Motor neuron (in vitro differentiated cells): ENCODE results near the gene SPCS3. TPM values are rescaled to one million over a fixed set of nuclear protein-coding genes. Genes with fewer than 3 reads are reported as not detected.
"Not testable (repeated sequence)": the region's sequence is repeated elsewhere in the genome, so short reads cannot be mapped to it uniquely, and the experiment has no call there.

ENCODE experiments used
- ATAC-seq, 8 experiments: fragments of 200-7000 bp; cut with Tn5 transposase; replicated peaks in 6 of 8; 2 replicates each; pipeline ENCODE4 v1.8.0; 2021; ENCODE audit warnings: mild to moderate bottlenecking in 8 of 8, moderate library complexity in 8 of 8
- H3K27ac ChIP-seq, 2 donors: fragments of 250-450 bp; sonication (Bioruptor Pico); 2 replicates each; pipeline ENCODE4 v1.9.0; 2021; ENCODE audit warnings: antibody characterized with exemption in 2 of 2, mild to moderate bottlenecking in 2 of 2, moderate library complexity in 1 of 2
- H3K4me1 ChIP-seq, 2 donors: fragments of 250-450 bp; sonication (Bioruptor Pico); replicated peaks in 1 of 2; 2 replicates each; pipeline ENCODE4 v1.6.1; 2021; ENCODE audit warnings: antibody characterized with exemption in 2 of 2, mild to moderate bottlenecking in 2 of 2, moderate library complexity in 1 of 2
- H3K4me3 ChIP-seq, 5 donors: fragments of 250-450 bp; sonication (Bioruptor Pico); 2 replicates each; pipeline ENCODE4 v1.9.0; 2021; ENCODE audit warnings: antibody characterized with exemption in 5 of 5, mild to moderate bottlenecking in 5 of 5, moderate library complexity in 4 of 5
- WGBS, 10 experiments: fragments of 450-650 bp; shearing (Covaris generic); methylation state at CpG; one replicate each; pipeline ENCODE4 v1.0.0; 2022; 5-methylcytosine and 5-hydroxymethylcytosine counted together
- in situ Hi-C, 9 experiments: fragments of 400-800 bp; cut with MboI; loops; one replicate each; pipeline ENCODE4 v1.15.0; 2021; ENCODE audit warnings: low sequenced_read_pairs in 9 of 9, low pct_unique_long_range_greater_than_20kb in 2 of 9; ENCODE audit not compliant: unreplicated experiment in 9 of 9
- total RNA-seq, 8 experiments: library from RNA; unstranded; fragments of 300-600 nt; gene quantifications; 2 replicates each; pipeline versions ENCODE4 v1.2.3 to v1.2.4, GENCODE V29; 2022

SPCS3 gene
- total RNA-seq, 8 experiments from 2014 or later, result 46.2 to 83.5 (median 58.5) TPM

DNA sequence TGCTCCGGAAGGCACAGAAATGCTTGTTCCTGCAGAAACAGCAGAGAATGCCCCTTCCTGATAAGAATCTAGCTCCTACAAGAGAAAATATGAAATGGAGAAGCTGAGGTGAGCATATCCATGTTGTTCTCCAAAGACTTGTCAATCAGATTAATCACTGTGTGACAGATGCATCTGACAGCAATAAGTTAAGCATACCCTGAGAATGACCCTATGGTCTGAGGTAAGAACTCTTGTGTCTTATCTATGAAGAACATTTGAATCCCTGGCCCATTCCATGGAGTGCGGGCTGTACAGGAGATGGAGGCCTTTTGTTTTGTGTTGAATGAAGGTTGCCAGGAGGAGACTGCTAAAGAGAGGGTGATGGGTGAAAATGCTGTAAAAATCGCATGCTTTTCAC, 29.2 kb upstream of the SPCS3 start:
- in situ Hi-C loops, result no loop called here
- no peak for ATAC-seq
- 80 to 100% (median 93%) methylated on average over 1 to 3 of the region's 3 CpGs for WGBS, 10 experiments
- Histone ChIP-seq H3K27ac (no peak overlapping the region), H3K4me3 (no peak overlapping the region), H3K4me1 (no peaks in the 10 kb centered on the region)

DNA sequence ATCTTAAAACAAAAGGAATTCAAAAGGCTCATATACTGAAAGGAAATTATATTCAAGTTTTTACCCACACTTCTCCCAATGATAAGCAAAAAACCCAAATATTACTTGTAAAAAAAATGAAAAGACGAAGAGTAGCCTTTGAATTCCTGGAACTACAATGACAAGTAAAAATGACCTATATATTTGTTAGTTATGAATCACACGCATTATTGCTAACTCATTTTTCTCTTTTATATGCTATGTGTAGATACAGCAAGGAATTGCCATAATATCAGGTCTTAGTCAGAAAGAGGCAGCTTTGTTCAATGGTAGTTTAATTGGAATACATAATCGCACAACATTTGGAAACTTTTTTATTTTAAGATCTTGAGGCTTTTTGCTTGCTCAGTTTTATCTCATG, 28.0 kb upstream of the SPCS3 start:
- no peak for ATAC-seq
- Histone ChIP-seq H3K4me3 (no peak overlapping the region), H3K4me1 (no peaks in the 10 kb centered on the region), H3K27ac (no peak overlapping the region)
- 71 to 100% (median 91%) methylated on average over 1 to 3 of the region's 3 CpGs; no CpG with 5 or more reads in 1 of the 10 experiments for WGBS, 10 experiments
- in situ Hi-C loops, result no loop called here

DNA sequence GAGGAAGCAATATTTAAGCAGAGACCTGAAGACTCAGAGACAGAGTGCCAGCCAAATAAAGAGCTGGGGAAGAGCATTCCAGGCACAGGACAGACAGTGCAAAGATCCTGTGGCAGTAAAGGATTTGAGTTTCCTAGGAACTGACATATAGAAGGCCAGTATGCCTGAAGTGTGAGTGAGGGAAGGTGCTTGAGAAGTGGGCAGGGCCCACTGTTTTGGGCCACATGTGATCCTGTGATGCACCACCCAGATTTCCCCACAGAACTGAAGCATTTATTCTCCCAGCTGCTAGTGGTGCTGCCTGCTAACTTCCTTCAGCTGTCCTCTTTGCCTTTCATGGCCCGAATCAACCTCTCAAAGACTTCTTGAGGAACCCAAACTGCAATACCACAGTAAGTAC, 26.8 kb upstream of the SPCS3 start:
- Histone ChIP-seq H3K4me1 (no peaks in the 10 kb centered on the region), H3K4me3 (no peak overlapping the region), H3K27ac (no peak overlapping the region)
- ATAC-seq, result peak in 1 of 8 experiments; percentile 71
- in situ Hi-C loops, result no loop called here
- 60 to 83% (median 80%) methylated on average over 1 of the region's 1 CpG; no CpG with 5 or more reads in 7 of the 10 experiments for WGBS, 10 experiments

GRCh38 chr4:176293660-176294059, 26.1 kb upstream of the SPCS3 start:
- no peak overlapping the region for H3K27ac ChIP-seq
- H3K4me3 ChIP-seq, result no peak overlapping the region
- no peak for ATAC-seq
- H3K4me1 ChIP-seq, result no peaks in the 10 kb centered on the region
- in situ Hi-C loops, result no loop called here
- 40 to 100% (median 100%) methylated on average over 1 of the region's 1 CpG; no CpG with 5 or more reads in 1 of the 10 experiments for WGBS, 10 experiments

- ATAC-seq, result not testable (repeated sequence)
These were observed 23.9 kb upstream of the SPCS3 start for GRCh38 chr4:176295907-176296306.

DNA sequence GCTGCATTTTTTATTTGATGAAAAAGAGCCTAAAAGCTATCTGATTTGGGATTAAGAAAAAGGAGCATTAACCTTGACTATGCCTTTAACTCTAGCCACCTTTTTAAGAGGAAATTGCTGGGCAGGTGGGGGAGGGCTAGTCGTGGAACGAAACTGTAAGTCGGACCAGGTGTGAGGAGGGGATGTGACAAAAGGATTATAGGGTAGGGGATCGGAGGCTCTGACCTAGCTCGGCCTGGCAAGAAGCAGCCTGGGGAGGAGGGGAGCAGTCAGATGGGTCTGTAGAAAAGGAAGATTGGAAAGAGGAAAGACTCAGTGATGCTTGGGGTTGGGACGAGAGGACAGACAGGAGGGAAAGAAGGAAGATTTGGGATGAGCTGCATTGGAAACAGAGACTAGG, 21.1 kb upstream of the SPCS3 start:
- Histone ChIP-seq H3K4me3 (no peak overlapping the region), H3K4me1 (no peaks in the 10 kb centered on the region), H3K27ac (no peak overlapping the region)
- 4 to 100% (median 86%) methylated on average over 1 to 6 of the region's 6 CpGs for WGBS, 10 experiments
- in situ Hi-C loops, result no loop called here
- no peak for ATAC-seq

More at GRCh38 chr4:176295907-176296306, 23.9 kb upstream of the SPCS3 start:
- H3K4me3 ChIP-seq, H3K27ac ChIP-seq, H3K4me1 ChIP-seq, in situ Hi-C loops: not testable (repeated sequence)
- 0 to 86% (median 69%) methylated on average over 1 to 5 of the region's 5 CpGs; no CpG with 5 or more reads in 3 of the 10 experiments for WGBS, 10 experiments

- WGBS, 10 experiments, result 100% methylated on average over 1 to 2 of the region's 9 CpGs; no CpG with 5 or more reads in 7 of the 10 experiments
- ATAC-seq, result no peak
- Histone ChIP-seq H3K4me3 (no peak overlapping the region), H3K27ac (no peak overlapping the region), H3K4me1 (no peaks in the 10 kb centered on the region)
- in situ Hi-C loops, result loop anchor here in 2 of 9 experiments (25.0 kb wide), 1 partner anchor 238 kb away; the partner anchor contains the start of gene WDR17 (in 2 of the 2)
These were observed 19.7 kb upstream of the SPCS3 start for GRCh38 chr4:176300036-176300435.

- Histone ChIP-seq H3K4me3 (no peak overlapping the region), H3K4me1 (no peaks in the 10 kb centered on the region), H3K27ac (no peak overlapping the region)
- in situ Hi-C loops, result loop anchor here in 2 of 9 experiments (25.0 kb wide), 1 partner anchor 238 kb away; the partner anchor contains the start of gene WDR17 (in 2 of the 2)
- ATAC-seq, result no peak
These were observed 19.2 kb upstream of the SPCS3 start for GRCh38 chr4:176300565-176300964.

GRCh38 chr4:176302283-176303275, 17.2 kb upstream of the SPCS3 start:
- peak in 4 of 8 experiments; percentile 57 to 85 (median 76) for ATAC-seq
- in situ Hi-C loops, result loop anchor here in 2 of 9 experiments (25.0 kb wide), 1 partner anchor 240 kb away; the partner anchor contains the start of gene WDR17 (in 2 of the 2)
- H3K4me1 ChIP-seq, result no peaks in the 10 kb centered on the region
- WGBS, 10 experiments, result 0 to 86% (median 63%) methylated on average over 1 to 2 of the region's 2 CpGs
- no peak overlapping the region for H3K27ac ChIP-seq
- H3K4me3 ChIP-seq, result no peak overlapping the region

DNA sequence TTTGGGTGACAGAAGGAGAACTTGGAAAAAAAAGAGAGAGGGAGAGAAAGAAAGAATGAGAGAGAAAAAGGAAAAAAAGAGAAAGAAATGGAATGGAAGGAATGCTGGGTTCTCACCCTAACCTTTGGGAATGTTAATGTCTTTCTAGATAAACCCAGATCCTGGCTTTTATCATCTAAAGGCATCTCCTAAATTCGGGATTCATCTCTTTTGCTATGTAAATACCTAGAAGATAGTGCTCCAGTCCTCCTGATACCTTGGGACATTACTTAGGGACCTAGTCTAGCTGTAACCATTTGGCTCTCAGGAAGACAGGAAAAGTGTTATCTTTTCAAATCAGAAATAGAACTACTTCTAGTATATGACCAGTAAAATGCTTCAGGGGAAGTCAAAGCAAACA, 15.8 kb upstream of the SPCS3 start:
- no peak overlapping the region for H3K4me3 ChIP-seq
- WGBS, 10 experiments, result 0 to 67% (median 24%) methylated on average over 1 of the region's 1 CpG; no CpG with 5 or more reads in 2 of the 10 experiments
- no peak overlapping the region for H3K27ac ChIP-seq
- ATAC-seq, result no peak
- H3K4me1 ChIP-seq, result no peaks in the 10 kb centered on the region
- in situ Hi-C loops, result loop anchor here in 2 of 9 experiments (25.0 kb wide), 1 partner anchor 242 kb away; the partner anchor contains the start of gene WDR17 (in 2 of the 2)

GRCh38 chr4:176306837-176307665, 12.7 kb upstream of the SPCS3 start:
- in situ Hi-C loops, result loop anchor here in 2 of 9 experiments (25.0 kb wide), 1 partner anchor 245 kb away; the partner anchor contains the start of gene WDR17 (in 2 of the 2)
- no peak for ATAC-seq
- Histone ChIP-seq H3K27ac (no peak overlapping the region), H3K4me3 (no peak overlapping the region), H3K4me1 (no peaks in the 10 kb centered on the region)
- 77 to 100% (median 85%) methylated on average over 3 to 6 of the region's 6 CpGs for WGBS, 10 experiments

DNA sequence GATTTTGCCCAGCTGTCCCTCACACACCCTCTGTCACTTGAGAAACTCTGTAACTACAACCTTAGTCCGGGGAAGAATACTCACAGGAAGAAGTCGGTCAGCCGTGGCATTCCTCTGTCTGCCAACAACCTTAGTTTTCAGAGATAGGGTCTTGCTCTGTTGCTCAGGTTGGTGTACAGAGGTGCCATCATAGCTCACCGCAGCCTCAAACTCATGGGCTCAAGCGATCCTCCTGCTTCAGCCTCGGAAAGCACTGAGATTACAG, 12.2 kb upstream of the SPCS3 start:
- no peaks in the 10 kb centered on the region for H3K4me1 ChIP-seq
- WGBS, 10 experiments, result 0 to 100% (median 72%) methylated on average over 1 to 4 of the region's 6 CpGs; no CpG with 5 or more reads in 4 of the 10 experiments
- in situ Hi-C loops, result loop anchor here in 2 of 9 experiments (25.0 kb wide), 1 partner anchor 245 kb away; the partner anchor contains the start of gene WDR17 (in 2 of the 2)
- H3K4me3 ChIP-seq, result no peak overlapping the region
- no peak for ATAC-seq
- H3K27ac ChIP-seq, result no peak overlapping the region
